NCI-H2029 (cell line): ENCODE measurements around the gene ZNF451.
"Not testable (repeated sequence)": the region's sequence is repeated elsewhere in the genome, so short reads cannot be mapped to it uniquely, and the experiment has no call there.

Experiments used
- DNase-seq: peaks from one replicate; lab custom pipeline; 2025; lab: John Stamatoyannopoulos, UW

ZNF451 gene, protein sequence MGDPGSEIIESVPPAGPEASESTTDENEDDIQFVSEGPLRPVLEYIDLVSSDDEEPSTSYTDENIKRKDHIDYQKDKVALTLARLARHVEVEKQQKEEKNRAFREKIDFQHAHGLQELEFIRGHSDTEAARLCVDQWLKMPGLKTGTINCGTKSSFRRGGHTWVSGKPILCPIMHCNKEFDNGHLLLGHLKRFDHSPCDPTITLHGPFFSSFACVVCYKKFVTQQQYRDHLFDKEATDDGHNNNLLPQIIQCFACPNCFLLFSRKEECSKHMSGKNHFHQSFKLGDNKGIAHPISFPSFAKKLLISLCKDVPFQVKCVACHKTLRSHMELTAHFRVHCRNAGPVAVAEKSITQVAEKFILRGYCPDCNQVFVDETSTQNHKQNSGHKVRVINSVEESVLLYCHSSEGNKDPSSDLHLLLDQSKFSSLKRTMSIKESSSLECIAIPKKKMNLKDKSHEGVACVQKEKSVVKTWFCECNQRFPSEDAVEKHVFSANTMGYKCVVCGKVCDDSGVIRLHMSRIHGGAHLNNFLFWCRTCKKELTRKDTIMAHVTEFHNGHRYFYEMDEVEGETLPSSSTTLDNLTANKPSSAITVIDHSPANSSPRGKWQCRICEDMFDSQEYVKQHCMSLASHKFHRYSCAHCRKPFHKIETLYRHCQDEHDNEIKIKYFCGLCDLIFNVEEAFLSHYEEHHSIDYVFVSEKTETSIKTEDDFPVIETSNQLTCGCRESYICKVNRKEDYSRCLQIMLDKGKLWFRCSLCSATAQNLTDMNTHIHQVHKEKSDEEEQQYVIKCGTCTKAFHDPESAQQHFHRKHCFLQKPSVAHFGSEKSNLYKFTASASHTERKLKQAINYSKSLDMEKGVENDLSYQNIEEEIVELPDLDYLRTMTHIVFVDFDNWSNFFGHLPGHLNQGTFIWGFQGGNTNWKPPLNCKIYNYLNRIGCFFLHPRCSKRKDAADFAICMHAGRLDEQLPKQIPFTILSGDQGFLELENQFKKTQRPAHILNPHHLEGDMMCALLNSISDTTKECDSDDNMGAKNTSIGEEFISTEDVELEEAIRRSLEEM

DNA sequence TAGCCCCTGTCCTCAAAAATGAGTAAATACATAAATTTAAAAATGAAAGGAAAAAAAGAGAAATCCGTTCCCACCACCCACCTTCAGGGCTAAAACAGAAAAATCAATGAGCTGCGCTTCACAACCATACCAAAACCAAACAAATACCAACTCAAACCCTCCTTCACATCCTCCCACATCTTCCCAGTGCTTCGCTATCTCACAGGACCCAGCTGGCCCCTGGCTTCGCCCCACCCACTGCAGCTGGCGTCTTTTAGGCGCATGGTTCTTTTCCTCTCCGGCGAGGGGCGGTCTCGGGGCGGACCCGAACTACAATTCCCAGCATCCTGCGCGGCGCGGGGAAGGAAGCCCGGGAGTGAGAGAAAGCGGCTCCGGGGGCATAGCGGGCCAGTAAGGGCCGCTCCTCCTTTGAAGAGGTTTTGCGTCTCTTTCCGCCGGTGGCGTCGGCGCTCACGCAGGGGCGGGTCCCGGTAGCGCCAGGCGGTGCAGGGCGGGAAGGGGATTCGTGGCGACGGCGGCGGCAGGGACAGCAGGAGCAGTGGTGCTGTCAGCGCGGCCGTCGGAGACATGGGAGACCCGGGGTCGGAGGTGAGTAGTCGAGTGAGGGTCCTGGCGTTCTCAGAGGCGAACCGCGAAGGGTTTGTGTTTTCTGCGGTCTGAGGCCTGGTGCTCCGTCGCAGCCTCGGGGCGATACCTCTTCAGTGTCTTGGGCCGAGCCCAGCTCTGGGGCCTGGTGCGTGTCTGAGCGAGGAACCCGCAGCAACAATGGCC, at the start of gene ZNF451:
TSS of gene ZNF451 (plus strand) at position 502 of the 771 bp plus-strand sequence. CDS start at position 568, 66 bp downstream.
- peak; percentile 97 for DNase-seq

DNA sequence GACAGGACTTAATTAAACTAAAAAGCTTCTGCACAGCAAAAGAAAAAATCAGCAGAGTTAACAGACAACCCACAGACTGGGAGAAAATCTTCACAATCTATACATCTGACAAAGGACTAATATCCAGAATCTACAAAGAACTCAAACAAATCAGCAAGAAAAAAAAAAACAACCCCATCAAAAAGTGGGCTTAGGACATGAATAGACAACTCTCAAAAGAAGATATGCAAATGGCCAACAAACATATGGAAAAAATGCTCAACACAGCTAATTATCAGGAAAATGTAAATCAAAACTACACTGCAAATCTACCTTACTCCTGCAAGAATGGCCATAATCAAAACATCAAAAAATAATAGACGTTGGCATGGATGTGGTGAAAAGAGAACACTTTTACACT, 45.9 kb upstream of the ZNF451 start:
- not testable (repeated sequence) for DNase-seq

DNA sequence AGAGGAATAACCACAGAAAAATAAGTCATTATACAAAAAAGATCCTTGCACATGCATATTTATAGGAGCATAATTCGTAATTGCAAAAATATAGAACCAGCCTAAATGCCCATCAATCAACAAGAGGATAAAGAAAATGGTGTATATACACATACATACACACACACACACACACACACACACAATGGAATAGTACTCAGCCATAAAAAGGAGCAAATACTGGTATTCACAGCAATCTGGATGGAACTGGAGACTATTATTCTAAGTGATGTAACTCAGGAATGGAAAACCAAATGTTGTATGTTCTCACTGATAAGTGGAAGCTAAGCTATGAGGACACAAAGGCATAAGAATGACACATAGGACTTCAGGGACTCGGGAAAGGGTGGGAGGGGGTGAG, 45.4 kb upstream of the ZNF451 start:
- no peak for DNase-seq

DNA sequence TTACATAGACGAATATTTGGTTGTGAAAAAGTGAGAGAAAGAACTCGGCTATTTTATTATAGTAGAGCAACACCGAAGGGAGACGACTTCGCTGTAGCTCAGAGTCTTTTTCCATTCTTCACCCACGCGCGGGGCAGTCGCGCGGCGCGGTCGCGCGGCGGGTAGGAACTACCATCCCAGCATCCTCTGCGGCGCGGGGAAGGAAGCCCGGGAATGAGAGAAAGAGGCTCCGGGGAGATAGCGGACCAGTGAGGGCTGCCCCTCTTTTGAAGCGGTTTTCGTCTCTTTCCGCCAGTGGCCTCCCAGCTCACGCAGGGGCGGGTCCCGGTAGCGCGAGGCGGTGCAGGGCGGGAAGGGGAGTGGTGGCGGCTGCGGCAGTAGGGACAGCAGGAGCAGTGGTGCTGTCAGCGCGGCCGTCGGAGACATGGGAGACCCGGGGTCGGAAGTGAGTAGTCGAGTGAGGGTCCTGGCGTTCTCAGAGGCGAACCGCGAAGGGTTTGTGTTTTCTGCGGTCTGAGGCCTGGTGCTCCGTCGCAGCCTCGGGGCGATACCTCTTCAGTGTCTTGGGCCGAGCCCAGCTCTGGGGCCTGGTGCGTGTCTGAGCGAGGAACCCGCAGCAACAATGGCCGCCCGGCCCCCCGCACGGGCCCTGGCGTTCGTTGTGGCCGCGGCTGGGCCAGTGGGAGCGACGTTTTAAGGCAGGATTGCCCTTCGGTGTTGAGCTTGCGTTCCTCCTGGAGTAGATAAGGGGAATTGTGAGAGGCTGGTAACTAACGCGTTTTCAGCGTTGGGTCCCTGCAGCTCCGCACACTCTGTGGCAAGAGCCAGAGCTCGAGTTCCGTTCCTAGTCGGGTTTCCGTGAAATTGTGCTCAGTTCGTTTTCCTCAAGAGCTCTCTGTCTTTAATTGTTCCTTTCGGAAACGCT, 43.4 kb upstream of the ZNF451 start, which contains the start of gene KIAA1586:
TSS of gene KIAA1586 (plus strand) at position 362 of the 925 bp plus-strand sequence. CDS start at position 425, 63 bp downstream.
- peak; percentile 86 for DNase-seq

DNA sequence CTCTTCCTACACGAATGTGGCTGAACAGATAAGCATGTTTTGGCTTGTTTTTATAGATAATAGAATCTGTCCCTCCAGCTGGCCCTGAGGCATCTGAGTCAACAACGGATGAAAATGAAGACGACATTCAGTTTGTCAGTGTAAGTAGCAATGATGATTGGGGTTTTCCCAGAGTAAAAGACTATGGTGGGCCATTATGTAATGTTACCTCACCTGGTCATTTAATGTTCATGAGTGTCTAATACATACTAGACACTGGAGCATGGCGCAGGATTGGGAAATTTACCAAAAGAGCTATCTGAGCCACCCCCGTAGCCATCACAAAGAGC, 42.8 kb upstream of the ZNF451 start:
- DNase-seq: not testable (repeated sequence)

DNA sequence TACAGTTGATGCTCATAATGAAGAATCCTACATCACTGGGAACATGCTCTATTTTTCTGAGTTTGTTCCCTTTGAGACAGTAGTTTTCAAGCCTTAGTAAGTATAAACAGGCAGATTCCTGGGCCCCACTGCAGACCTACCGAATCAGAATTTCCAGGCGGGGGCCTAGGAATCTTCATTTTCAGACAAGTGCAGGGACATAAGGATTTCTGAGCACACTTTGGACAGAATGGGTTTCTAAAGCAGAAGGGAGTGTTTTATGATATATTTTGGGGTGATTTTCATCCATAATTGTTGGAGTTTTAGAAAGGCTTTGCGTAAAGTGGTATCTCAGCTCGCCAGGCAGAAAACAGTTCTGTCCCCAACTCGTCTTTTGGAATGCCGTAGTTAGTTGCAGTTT, 42.1 kb upstream of the ZNF451 start:
- not testable (repeated sequence) for DNase-seq

DNA sequence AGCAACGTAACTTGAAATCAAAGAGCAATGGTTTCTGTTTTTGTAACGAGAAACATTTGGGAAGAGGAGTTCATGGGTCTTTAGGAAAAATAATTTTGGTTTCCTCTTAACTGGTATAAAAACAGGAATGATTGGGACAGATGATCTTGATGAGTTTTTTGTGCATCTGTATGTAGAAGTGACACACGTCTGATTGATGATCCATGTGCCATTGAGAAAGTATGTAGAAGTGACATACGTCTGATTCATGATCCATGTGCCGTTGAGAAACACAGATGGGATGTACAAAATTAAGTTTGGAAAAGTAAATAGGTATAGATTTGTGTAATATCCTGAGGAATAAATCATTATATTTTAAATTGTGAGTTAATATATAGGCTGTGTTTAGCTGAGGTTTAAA, 41.4 kb upstream of the ZNF451 start:
- DNase-seq: no peak

DNA sequence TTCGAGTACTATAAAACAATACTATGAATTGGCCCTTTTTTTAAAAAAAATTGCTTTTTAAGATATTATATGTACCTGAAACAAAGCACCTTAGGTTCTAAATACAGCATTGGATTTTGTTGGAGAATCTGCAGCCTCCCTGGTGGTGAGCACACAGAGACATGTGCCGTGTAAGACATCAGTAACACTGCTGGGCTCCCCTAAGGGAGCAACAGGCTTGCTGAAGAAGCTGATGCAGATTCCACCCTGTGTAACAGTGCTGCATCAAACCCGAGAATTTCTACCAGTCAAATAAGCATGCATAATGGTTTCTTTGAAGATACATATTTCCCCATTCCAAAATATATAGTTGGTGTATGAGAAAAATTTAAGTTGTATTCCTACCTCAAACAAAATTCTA, 26.1 kb upstream of the ZNF451 start:
- DNase-seq: no peak

DNA sequence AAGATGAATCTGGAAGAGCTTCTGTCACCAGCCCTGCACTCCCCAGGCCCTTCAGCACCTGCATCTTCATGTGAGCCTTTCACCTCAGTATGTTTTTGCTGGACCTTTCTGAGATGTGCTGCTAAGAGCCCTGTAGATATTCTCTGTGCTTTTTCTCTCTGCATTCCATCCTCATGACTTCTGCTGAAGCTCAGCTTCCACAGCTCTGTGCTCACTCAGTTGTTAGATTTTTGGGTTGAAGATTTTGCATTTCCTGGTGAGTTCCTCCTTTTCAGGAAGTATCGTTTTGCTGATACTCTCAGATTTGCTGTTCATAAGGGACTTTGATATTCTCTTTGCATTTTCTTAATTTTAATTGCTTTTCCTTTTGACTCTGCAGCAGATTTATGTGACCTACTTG, 25.2 kb upstream of the ZNF451 start:
- DNase-seq: no peak

DNA sequence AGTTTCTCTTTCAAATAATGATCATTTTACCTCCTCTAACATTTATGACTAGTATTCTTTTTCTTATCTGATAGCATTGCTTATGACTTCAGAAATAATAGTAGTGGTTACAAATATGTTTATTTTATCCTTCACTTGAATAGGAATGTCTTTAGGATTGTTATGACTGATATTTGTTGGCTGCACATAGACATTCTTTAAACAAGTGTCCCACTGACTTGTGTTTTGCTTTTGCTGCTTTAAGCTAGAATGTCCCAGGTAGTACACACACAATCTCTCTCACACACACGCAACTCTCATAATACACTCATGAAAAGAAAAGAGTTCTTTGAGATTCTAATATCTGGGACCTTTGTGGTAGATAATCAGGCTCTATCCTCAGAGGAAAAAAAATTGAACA, 21.9 kb upstream of the ZNF451 start:
- DNase-seq: no peak

DNA sequence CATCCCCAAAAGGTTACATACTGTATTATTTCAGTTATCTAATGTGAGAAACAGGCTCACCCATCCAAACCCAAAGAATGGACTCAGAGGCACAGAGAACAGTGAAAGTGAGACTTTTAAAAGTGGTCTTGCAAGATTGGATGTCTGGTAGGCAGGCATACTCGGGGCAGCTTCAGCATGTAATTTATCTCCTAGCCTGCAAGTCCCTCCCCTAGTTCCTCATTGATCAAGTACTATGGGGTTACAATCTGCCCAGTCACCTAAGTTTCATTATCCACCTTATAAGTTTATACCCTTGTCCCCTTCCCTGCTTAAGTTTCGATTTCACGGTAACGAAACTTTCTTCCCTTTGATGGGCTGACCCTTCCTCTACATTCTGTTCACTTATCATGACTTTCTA, 20.8 kb upstream of the ZNF451 start:
- DNase-seq: no peak

DNA sequence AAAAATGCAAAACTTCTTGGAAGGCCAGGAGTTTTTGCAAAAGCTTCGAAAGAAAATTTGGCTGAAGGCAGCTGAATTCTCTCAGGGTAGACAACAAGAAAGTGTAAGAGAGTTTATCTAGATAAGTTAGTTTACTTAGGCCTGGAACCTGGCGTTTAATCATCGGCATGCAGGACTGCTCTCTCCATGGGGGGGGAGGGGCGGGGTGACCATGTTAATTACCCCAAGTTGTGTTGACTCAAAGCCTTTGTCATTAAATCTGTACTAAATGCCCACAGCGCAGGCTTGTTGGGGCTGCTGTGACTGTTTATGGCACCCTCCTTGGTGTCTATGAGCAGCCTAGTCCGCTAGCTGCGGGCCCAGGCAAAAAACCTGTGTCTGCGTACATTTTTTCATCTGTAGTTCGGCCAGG, 20.1 kb upstream of the ZNF451 start:
- no peak for DNase-seq

DNA sequence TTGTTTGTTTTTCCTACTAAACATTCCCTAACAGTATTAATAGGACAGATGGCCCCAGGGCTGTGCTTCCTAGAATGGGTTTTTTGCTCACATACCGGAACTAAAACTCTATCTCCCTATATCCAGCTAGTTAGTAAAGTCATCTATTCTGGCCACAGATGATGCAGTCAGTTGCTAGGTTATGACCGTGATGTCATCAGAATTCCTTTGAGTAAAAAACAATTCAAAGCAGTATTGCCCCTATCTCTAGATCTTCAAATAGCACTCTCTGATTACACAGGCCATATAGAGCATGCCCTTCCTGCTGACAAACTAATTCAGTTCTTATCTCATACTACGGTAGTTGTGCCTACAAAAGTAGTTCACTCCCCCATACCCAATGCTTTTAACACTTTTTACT, 17.9 kb upstream of the ZNF451 start:
- no peak for DNase-seq

DNA sequence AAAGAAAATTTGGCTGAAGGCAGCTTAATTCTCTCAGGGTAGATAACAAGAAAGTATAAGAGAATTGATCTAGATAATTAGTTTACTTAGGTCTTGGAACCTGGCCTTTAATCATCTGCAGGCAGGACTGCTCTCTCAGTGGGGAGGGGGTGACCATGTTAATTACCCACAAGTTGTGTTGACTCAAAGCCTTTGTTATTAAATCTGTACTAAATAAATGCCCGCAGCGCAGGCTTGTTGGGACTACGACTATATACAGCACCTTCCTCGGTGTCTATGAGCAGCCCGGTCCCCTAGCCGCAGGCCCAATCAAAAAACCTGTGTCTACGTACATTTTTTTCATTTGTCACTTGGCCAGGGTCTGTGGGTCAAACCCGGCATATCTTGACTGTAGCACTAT, 15.6 kb upstream of the ZNF451 start:
- DNase-seq: no peak

DNA sequence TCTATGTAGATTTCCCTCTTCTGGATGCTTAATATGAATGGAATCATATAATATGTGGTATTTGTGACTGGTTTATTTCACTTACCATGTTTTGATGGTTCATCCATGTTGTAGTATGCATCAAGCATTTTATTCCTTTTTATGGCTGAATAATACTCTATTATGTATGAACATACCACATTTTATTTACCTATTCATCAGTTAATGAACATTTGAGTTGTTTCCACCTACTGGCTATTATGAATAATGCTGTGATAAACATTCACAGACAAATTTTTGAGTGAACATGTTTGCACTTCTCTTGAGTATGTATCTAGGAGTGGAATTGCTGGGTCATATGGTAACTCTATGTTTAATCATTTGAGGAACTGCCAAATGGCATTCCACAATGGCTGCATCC, 14.9 kb upstream of the ZNF451 start:
- DNase-seq: no peak

DNA sequence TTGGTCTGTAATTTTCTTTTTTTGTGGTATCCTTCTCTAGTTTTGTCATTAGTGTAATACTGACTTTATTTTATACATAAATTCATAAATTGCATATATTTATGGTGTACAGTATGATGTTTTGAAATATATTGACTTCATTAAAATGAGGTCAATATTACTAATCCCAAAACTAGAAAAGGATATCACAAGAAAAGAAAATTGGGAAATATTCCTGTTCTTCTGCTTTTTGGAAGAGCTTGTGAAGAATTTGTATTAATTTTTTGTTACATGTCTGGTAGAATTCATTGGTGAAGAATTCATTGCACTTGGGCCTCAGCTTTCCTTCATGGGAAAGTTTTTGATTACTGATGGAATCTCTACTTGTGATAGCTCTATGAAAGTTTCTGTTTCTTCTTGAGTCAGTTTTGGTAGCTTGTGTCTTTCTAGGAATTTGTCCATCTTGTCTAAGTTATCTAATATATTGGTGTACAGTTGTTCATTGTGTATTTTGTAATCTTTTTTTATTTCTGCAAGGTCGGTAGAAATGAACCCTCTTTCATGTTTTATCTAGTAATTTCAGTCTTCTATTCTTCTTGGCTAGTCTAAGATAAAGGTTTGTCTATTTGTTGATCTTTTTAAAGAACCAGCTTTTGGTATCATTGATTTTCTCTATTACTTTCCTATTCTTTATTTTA, 11.3 kb upstream of the ZNF451 start:
- DNase-seq: no peak

DNA sequence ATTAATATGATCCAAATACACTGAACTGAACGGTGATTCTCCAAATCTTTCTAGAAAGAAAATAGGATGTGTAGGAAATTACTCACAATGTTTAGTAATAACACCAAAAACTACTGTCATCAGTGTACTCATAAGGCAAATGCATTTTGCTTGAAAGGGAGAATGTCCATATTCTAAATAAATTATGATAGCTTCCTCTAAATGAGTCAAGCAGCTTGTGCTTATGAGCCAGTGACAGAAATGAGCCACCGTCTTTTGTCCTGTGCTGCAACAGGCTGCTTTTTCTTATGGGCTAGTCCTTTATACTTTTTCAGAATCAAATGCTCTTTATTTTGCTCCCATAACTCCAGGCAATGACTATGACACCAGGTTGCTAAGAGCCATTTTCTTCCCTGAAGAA, 4.5 kb upstream of the ZNF451 start:
- DNase-seq: no peak

DNA sequence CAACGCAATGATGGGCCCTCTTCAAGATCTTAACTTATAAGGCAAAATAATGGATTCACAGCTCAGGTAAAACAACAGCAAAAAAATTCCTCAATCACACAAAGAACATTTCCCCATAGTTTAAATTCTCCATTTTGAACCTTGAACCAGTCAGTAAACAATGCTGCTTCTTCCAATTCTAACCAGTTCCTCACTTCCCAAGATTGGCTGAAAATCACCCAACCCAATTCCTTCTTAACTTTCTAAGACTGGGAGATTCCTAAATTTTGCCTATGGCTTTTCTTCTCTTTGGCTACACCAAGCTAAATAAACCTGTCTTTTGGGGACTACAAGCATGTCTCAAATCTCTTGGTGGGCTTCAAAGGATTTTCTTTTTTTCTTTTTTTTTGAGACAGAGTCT, 3.1 kb upstream of the ZNF451 start:
- DNase-seq: no peak

DNA sequence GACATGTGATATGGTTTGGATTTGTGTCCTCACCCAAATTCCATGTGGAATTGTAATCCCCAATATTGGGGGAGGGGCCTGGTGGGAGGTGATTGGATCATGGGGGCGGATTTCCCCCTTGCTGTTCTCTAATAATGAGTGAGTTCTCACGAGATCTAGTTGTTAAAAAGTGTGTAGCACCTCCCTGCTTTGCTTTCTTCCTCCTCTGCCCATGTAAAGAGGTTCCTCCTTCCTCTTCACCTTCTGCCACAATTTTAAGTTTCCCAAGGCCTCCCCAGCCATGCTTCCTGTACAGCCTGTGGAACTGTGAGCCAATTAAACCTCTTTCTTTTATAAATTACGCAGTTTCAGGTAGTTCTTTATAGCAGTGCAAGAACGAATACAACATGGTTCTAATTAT, 2.1 kb upstream of the ZNF451 start:
- DNase-seq: no peak

DNA sequence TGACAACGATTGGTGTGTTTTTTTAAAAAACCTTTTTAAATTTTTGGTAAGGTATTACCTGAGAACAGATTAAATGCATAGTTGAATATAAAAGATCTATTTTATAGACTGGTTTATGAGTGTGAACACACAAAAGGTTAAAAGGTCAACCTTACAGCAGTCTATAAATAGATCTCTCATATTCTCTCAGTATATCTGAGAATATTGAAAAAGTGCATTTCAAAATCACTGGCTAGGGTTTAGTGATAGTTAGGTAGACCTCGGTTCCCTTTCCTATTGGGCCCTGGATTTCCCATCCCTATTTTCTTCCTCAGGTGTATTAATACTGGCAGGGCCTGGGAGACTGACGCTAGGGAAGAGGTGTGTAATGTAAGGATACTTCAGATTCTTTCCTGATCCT, 723 bp upstream of the ZNF451 start:
- no peak for DNase-seq
